HG02973 (cell line): ENCODE data around the gene ATF4.
"Not testable (repeated sequence)": the region's sequence is repeated elsewhere in the genome, so short reads cannot be mapped to it uniquely, and the experiment has no call there.

Source experiments
- ATAC-seq: cut with Tn5 transposase; IDR thresholded peaks from one replicate; pipeline ENCODE4 v1.9.1; 2021; ENCODE audit warnings: moderate library complexity; ENCODE audit not compliant: unreplicated experiment

The ATF4 gene

GRCh38 chr22:39510529-39511149, 9.7 kb upstream of the ATF4 start:
- no peak for ATAC-seq

DNA sequence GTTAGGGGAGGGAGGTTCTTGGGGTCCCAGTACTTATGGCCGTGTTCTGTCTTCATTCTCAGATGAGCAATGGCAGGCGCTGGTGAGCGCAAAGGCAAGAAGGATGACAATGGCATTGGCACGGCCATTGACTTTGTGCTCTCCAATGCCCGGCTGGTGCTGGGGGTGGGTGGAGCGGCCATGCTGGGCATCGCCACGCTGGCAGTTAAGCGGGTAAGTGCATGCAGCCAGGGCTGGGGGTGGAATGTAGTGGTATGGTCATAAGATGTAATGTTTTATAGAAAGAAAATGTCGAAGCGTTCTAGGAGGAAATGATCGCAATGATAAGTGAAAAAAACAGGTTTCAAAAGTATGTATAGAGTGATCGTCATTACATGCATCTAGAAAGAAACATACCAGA, 9.1 kb upstream of the ATF4 start:
- ATAC-seq = no peak

GRCh38 chr22:39512026-39512425, 8.3 kb upstream of the ATF4 start:
- ATAC-seq = no peak

DNA sequence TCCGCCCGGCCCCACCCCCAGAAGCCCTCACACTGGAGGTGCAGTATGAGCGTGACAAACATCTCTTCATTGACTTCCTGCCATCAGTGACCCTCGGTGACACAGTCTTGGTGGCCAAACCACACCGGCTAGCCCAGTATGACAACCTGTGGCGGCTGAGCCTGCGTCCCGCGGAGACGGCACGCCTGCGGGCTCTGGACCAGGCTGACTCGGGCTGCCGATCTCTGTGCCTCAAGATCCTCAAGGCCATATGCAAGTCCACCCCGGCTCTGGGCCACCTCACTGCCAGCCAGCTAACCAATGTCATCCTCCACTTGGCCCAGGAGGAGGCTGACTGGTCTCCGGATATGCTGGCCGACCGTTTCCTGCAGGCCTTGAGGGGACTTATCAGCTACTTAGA, 6.6 kb upstream of the ATF4 start:
- ATAC-seq = no peak

DNA sequence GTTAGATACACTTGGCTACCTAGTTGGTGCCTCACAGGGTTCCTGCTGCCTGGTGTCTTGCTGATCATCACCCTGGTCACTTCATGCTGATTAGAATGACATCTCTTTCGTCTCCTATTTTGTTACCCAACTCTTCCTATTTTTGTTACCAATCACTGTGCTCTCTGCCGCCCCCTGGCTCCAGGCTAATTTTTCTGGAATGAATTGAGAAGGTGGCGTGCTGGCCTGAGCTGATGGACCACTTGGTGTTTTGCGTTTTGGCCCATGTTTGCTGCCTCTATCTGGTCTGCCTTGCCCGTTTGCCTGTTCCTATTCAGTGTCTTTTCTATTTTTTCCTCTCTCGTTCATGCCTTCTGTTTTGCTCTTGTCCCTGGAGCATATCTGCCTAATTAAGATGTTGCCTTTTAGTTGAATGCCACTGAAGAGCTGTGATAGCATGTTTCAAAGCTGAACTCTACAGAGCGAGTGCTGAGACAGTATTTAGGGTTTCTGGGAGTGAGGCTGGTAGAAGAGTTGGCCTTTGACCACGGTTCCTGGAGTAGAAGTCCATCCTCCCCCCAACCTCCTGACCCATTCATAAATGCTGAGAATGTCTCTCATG, 5.9 kb upstream of the ATF4 start:
- no peak for ATAC-seq

DNA sequence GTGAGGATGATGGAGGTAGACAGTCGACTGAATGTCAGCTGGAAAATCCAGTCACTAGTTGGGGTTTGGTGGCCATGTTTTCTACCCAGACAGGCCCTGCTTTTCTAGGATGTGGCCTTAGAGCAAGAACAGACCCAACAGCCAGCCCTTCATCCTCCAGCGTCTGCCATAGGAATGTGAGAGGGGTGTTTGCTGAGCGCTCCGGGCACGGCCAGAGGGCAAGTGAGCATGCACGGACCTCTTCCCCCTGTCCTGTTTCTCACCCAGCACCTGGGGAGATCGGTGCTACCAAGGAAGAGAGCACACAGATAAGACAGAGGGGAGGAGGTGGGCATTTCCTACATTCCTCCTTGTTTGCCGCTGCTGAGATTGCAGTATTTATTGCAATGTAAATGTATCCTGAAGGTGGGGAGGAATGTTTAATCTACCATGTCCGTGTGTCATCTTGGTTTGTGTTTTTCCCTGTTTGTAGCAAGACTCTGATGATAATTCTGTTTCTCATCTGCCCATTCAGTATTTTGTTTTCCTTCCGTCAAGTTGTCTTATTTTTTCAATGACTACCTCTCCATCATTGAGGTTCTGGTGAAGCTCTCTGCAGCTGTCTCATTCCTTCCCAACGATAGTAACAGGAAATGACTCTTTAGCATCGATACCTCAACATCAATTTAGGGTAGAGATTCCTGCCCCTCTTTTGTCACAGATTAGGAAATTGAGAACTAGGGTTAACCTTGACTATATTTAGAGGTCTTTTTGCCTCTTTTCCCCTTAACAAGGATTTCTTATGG, 4.9 kb upstream of the ATF4 start:
- ATAC-seq = no peak

GRCh38 chr22:39517470-39517869, 2.9 kb upstream of the ATF4 start:
- ATAC-seq = no peak

- ATAC-seq = no peak
Measured at GRCh38 chr22:39518144-39518786, 2.1 kb upstream of the ATF4 start.

DNA sequence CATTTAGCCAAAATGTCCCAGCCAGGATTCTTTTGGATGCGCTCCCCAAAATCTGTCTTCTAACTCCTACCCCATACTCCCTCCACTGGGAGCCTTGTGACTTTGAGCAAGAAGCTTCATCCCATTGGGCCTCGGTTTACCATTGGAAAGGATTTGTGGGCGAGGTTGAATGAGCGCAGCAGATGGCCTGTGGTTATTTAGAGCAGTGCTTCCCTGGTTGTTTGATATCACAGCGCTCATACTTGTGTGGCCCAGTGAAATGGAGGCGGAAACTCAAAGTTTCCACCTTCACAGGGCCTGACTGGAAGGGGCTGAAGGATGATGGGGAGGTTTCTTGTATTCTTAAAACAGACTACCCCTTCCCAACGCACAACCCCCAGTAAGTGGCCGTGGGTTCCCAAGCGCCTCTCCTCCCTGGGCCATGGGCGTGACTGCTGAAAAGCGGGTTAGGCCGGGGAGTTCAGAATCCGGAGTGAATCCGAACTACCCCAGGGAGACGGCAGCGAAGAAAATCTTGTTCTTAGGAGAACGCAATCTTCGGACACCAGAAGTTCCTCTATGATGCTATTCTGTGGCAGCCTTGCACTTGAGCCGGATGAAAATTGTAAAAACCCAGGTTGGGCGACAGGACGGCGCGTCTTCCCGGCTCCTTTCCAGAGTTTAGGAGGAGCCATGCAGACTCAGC, 1.2 kb upstream of the ATF4 start:
- no peak for ATAC-seq

GRCh38 chr22:39519681-39520225, 609 bp upstream of the ATF4 start:
- ATAC-seq = peak; percentile 70

GRCh38 chr22:39521106-39521885, 934 bp downstream of the ATF4 start:
- not testable (repeated sequence) for ATAC-seq

- ATAC-seq = not testable (repeated sequence)
Measured at GRCh38 chr22:39522091-39522490, 1.7 kb downstream of the ATF4 start.

- ATAC-seq = no peak
Measured at GRCh38 chr22:39522567-39523300, 2.4 kb downstream of the ATF4 start.

GRCh38 chr22:39524089-39524752, 3.9 kb downstream of the ATF4 start:
- no peak for ATAC-seq

DNA sequence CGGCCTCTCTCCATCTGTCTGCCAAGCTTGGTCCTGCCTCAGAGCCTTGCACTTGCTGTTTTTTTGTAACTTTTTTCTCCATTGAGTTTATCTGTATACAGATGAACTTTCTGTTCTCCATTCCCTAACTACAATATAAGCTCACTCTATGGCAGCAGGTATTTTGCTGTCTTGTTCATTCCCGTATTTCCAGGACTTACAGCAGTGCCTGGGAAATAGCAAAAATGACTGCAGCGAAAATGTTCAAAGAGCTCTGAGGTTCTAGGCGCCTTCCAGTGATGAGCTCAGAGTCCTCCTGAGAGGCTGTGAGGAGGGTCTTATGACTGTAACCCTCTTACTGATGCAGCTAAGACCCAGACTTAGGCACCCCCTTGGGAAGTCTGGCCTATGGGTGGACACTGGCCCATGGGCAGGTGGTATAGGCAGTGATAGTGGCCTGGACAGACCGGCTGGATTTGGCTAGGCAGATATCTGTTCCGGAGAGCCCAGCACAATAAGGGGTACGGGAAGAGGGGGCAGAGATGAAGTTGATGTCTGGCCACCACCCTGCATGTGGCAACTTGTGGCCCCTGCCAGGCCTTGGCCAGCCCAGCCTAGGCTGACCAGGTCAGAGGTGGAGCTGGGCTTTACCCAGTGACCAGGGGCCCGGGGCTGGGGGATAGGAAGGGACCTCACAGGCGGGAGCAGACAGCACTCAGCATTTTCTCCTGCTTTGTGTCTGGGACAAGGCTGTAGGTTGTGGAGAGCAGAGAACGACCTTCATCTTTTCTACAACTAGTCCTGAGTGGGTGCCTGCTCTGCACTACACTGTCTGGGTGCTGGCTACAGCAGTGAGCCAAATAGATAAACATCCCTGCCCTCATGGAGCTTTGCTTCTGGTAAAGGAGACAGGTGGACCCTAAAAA, 4.6 kb downstream of the ATF4 start:
- no peak for ATAC-seq

- no peak for ATAC-seq
Measured at GRCh38 chr22:39525658-39525975, 5.3 kb downstream of the ATF4 start.

- ATAC-seq = no peak
Measured at GRCh38 chr22:39526736-39527171, 6.4 kb downstream of the ATF4 start.

DNA sequence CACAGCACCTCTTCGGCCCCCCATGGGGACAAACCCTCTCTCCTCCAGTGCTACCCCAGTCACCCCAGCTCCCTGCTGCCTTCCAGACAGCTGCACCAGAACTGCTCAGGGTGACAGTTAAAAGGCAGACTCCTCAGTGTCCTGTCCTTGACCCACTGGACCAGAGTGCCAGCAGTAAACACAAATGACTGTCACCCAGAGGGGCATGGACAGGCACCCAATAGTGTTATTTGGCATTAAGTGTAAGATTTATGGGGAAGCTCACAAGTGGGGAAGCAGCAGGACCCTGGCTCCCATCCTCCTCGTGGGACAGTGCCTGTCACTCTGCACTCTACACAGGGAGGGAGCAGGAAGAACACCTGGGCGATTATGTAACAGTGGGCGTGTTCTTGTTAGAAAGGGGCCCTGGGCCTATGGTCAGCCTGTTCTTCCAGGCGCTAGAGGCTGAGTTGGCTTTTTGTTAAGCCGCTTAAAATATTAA, 7.2 kb downstream of the ATF4 start:
- ATAC-seq = no peak
